HG02763 (cell line): ENCODE data around the gene GPR35.
A peak's percentile ranks its signal among the peaks of the same experiment; 100 is the strongest.

ENCODE experiments used
- ATAC-seq: cut with Tn5 transposase; IDR thresholded peaks from one replicate; pipeline ENCODE4 v1.9.1; 2021; ENCODE audit warnings: mild to moderate bottlenecking, moderate library complexity; ENCODE audit not compliant: unreplicated experiment

Gene GPR35, protein sequence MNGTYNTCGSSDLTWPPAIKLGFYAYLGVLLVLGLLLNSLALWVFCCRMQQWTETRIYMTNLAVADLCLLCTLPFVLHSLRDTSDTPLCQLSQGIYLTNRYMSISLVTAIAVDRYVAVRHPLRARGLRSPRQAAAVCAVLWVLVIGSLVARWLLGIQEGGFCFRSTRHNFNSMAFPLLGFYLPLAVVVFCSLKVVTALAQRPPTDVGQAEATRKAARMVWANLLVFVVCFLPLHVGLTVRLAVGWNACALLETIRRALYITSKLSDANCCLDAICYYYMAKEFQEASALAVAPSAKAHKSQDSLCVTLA

DNA sequence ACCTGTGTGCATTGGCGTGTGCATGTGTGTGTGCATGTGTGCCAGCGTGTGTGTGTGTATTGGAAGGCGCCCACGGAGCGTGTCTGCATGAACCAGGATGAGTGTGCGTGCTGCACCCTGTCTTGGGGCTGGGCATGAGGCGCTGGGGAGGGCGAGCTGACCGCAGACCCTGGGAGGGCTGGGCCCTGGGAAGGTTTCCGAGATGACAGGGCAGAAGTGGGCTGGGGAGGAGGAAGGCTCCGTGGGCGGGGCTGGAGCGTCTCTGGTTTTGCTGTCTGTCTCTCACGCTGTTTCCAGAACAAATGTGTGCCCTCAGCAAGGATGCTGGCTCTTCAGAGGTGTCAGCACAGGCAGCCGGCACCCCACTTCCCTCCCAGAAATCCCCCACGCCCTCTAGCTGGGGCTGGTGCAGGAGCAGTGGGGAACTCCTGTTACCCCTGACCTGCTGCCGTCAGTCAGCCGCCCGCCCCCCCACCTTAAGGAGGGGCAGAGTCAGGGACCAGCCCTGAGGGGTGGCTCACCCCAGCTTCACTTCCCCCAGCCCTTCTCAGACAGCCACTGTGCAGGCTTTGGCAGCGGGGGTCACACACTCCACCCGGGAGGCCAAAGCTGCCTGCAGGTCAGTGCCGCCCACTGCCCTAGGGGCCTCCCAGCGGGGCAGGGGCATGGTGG, at the start of gene GPR35:
TSS of gene GPR35 (plus strand) at position 531 of the 672 bp plus-strand sequence. CDS start 4,473 bp downstream, outside the sequence.
- ATAC-seq, result no peak

DNA sequence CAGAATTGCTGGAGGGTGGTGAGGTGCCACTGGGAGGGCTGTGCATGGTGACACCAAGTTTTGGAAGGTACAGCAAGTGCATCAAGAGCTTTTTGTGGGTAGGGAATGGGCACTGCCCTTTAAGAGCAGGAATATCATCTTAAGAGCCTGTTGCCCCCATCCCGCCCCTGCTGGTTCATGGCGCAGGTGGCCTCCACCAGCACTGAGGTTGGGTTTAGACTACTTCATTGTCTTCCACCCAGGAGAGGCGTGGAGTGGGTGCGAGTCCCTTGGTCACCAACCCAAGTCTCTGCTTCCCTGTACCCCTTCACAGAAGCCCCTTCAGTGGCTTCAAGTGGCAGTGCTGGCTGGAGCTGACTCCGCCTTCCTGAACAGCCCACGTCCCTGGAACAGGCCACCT, 49.2 kb upstream of the GPR35 start:
- no peak for ATAC-seq

DNA sequence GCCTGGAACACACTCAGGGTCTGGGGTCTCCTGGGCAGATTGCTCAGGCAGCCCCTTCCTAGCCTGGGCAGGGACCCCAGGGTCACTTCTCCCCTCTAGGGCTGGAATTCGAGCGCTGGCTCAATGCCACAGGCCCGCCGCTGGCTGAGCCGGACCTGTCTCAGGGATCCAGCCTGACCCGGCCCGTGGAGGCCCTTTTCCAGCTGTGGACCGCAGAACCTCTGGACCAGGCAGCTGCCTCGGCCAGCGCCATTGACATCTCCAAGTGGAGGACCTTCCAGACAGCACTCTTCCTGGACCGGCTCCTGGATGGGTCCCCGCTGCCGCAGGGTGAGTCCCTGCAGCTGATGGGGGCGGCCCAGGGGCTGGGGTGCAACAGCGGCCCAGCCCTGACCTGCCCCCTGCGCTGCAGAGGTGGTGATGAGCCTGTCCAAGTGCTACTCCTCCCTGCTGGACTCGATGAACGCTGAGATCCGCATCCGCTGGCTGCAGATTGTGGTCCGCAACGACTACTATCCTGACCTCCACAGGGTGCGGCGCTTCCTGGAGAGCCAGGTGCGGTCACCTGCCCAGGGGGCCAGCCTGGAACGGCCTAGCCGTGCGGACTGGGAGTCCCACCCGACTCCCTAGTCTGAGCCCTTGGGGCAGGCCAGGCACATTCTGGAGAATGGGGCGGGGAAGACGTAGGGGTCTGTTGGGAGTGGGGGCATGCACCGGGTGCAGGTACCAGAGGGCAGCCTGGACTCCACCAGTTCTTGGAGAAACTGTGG, 48.7 kb upstream of the GPR35 start:
- ATAC-seq, result no peak

DNA sequence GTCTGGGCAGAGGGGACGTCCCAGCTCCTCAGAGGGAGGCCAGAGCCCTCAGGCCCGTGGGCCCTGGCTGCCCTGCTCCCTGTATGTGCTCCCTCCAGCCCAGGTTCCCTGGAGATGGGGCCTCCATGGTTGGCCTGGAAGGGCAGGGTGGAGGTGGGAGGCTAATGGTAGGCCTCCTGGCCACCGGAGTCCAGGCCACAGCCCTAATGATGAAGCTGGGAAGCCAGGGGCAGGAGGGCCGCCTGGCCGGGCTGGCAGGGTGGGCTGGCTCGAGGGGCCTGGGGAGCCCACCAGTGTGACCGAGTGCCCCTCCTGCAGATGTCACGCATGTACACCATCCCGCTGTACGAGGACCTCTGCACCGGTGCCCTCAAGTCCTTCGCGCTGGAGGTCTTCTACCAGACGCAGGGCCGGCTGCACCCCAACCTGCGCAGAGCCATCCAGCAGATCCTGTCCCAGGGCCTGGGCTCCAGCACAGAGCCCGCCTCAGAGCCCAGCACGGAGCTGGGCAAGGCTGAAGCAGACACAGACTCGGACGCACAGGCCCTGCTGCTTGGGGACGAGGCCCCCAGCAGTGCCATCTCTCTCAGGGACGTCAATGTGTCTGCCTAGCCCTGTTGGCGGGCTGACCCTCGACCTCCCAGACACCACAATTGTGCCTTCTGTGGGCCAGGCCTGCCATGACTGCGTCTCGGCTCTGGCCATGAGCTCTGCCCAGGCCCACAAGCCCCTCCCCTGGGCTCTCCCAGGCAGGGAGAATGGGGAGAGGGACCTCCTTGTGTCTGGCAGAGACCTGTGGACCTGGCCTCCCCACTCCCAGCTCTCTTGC, 47.8 kb upstream of the GPR35 start:
- ATAC-seq, result no peak

DNA sequence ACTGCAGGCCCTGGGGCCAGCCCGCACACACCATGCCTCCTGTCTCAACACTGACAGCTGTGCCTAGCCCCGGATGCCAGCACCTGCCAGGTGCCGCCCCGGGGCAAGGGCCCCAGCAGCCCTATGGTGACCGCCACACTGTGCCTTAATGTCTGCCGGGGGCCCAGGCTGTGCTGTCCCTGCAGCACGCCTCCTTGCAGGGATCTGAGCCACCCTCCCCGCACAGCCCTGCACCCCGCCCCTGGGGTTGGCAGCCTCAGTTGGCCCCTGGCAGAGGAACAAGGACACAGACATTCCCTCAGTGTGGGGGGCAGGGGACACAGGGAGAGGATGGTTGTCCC, 47.2 kb upstream of the GPR35 start:
- no peak for ATAC-seq

DNA sequence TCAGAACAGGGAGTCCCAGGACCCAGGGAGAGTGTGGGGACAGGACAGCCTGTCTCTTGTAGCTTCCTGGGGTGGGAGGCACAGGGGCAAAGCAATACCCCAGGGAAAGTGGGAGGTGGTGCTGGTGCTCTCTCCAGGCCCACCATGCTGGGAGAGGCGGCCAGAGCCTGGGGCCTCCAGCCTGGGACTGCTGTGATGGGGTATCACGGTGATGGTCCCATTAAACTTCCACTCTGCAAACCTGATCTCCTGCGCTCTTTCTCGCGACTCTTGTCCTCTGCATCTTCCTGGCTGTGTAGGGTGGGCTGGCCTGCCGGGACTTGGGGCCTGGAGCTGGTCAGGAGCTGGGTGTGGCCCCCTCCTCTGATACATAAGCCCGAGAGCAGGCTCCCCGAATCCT, 46.8 kb upstream of the GPR35 start:
- ATAC-seq, result no peak

DNA sequence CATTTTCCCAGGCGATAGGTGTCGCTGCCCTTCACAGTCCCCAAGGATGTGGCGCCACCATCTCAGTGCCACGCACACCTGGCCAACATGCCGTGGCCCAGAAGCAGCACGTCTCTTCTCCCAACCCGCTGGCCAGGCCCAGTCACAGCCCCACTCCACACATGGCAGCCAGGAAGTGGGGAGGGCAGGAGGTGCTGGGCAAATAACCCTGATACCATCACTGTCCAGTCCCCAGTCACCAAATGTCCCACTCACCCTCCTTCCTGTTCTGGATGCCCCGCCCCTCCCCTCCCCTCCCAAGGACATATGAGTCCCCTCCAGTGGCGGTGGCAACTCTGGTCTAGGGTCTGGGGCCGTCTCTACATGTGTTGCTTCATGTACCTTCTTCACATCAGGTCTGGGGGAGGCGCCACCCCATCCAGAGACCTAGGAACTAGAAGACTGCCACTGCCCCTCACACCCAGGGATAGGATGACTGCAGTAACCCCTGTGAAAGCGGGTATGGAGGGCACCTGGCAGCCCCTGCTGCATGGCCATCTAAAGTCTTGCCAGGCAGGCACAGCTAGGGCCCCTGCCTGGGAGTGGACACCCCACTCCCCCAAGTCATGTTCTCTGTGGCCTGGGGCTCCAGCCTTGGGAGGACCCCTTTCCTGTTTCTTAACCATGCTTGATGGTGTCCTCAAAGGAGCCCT, 46.1 kb upstream of the GPR35 start:
- no peak for ATAC-seq

DNA sequence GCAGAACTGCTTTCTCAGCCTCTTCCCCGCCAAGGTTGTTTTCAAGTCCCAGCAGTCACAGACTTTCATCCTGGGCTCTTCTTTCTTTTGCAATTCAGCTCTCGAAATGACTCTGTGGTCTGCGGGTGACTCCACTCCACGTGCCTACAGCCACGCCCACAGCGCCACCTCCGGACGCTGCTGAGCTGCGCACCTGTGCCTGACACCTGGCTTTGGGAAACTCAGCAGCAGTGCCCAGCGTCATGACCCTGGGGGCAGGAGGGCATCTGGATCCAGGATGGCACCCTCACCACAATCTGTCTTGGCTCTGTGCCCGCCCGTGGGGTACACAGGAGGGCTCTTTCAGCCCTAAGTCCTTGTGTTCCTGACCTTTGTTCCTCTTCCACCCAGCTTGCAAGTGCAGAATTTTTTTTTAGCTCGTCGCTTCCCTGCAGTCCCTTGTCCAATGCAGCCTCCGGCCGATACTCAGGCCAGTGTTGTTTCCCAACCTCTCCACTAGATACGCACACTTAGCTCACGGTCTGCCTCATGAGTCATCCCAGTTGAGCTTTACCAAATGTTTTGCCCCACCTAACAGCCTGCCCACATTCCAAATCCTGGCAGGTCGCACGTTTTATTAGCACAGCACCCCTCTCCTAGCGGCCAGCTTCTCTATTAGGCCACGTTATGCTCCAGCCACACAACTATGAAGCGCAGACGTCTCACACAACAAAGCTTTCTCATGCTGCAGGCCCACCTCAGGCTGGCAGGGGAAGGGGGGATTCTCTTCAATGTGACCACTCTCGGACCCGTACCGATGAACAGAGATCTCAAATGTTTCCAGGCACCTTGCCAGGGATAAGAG, 45.3 kb upstream of the GPR35 start:
- ATAC-seq, result no peak

DNA sequence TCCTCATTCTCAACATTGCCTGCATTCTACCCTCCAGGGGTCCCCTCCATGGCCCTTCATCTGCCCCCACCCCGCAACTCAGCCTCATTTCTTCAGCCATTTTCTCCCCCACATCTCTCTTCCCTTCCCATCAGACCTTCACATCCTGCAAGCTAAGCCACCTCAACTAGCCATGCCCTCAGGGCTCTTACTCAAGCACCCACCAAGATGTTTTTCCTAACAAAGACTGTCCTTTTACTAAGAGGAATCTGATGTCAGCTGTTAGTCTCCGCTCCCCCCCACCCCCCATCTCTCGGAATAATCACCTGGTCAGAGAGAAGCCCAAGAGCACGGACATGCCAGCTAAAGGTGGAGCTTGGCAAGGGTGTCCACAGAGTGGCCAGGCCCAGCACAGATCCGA, 43.5 kb upstream of the GPR35 start:
- ATAC-seq, result no peak

DNA sequence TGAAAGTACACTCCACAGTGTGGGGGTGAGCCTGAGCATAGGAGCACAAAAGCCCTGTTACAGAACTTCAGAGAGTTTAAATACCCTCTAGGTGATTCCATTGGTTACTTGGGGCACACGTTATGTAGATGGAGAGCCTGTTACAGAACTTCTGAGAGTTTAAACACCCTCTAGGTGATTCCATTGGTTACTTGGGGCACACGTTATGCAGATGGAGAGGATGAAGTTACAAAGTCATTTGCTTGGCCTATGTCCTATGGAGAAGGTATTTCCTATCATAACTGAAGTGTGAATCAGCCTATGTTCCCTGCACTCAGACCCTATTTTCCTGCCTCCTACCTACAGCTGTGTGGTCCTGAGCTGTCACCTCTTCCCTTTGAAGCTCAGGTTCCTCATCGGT, 42.5 kb upstream of the GPR35 start:
- no peak for ATAC-seq

DNA sequence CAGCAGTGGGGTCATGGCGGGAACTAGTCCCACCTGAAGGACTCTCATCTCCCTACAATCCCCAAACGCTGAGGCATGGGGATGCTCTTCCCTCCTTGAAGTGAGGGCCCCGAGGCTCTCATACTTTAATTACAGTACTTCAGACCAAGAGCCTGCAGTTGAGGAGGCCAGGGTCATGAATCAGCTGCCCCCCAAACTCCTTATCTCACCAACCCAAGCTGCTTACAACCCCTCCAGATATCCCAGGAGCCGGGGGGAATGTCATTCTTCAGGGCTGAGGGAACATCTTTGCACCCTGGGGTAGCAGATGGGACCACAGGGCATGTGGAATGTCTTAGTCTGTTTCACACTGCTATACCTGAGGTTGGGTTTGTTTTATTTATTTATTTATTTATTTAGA, 41.5 kb upstream of the GPR35 start:
- ATAC-seq, result no peak

DNA sequence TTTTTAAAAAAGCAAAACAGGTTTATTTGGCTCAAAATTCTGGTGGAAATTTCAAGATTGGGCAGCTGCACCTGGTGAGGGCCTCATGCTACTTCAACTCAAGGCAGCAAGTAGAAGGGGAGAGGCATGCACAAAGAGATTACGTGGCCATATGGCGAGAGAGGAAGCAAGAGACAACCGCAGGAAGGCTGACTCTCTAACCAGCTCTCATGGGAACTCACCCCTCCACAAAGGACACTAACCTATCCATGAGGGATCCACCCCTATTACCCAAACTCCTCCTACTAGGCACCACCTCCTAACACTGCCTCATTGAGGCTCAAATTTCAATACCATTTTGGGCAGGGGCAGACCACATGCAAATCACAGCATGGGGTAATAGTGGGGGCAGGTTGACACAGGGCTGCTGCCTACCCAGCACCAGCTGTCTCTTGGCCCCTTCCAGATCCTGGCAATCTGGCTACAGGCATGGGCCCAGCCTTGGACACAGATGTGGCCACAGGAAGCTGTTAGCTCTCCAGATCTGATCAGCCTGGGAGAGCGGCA, 40.7 kb upstream of the GPR35 start:
- ATAC-seq, result peak; percentile 34

DNA sequence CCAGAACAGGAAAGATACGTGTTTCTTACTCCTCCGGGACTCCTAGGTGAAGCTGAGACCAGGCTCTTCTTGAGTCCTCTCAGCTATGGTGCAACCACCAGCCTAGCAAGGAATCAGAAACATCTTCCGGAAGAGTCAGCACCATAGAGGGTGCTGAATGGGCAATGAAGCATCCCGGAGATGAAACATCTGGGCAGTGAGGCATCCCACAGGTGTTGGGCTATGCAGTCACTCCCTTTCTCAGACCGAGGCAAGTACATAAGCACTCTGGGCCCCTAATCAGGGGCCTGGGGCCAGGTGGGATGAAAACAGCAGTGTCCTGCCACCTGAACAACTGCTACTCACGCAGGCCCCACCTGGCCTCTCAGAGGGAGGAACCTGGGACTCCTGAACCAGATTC, 40.2 kb upstream of the GPR35 start:
- ATAC-seq, result no peak

DNA sequence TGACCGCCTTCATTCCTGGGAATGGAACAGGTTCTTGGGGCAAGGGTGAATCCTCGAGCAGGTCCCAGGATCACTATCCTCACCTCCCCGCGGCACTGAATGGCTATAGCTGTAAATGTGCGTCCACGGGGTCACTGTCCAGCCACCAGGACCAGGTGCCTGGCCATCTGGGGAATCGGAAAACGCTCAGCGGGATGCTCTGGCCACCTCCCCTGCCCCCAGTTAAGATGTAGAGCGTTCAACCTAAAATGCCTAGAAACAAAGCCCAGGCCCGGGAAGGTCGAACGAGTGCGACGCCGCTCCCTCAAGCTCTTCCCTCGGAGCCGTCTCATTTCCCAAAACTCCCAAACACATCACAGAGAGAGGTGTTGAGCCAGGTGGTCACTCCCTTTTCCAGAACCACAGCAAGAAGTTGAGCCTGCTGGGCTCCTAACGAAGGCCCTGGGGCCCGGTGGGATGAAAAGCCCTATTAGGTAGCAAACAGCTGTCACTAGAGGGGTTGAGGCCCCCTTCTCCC, 39.5 kb upstream of the GPR35 start:
- no peak for ATAC-seq

DNA sequence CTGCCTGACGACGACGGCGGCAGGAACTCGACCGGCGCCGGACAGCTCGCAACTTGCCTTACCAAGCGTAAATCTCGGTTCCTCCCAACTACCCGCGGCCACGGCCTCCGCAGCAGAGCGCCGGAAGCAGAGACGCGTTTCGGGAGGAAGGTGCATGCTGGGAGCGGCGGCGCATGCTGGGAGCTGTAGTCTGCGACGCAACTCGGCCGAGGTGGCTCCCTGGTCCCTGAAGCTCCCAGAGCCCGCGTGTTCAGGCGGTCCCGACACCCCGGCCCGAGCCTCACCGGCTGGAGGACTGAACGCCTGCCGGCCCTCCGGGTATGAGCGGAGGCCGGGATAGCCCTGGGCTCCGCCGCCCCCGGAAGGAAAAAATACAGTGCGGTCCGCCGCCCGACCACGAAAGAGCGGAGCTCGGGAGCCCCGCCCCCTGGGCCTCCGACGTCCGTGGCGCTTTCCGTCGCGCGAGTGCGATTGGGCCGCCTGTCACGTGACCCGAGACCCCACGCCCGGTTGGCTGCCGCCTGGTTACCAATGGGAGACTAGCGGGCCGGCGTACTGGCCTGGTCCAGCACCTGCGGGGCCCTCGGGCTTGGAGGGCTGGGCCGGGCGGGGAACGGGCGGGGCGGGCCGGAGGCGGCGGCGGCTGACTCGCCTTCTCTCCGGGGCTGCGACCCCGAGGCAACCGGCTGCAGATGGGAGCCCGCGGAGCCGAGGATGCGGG, 38.9 kb upstream of the GPR35 start, which contains the start of gene CAPN10:
TSS of gene CAPN10 (plus strand) at position 537 of the 721 bp plus-strand sequence. CDS start at position 715, 178 bp downstream.
- ATAC-seq, result peak; percentile 66

DNA sequence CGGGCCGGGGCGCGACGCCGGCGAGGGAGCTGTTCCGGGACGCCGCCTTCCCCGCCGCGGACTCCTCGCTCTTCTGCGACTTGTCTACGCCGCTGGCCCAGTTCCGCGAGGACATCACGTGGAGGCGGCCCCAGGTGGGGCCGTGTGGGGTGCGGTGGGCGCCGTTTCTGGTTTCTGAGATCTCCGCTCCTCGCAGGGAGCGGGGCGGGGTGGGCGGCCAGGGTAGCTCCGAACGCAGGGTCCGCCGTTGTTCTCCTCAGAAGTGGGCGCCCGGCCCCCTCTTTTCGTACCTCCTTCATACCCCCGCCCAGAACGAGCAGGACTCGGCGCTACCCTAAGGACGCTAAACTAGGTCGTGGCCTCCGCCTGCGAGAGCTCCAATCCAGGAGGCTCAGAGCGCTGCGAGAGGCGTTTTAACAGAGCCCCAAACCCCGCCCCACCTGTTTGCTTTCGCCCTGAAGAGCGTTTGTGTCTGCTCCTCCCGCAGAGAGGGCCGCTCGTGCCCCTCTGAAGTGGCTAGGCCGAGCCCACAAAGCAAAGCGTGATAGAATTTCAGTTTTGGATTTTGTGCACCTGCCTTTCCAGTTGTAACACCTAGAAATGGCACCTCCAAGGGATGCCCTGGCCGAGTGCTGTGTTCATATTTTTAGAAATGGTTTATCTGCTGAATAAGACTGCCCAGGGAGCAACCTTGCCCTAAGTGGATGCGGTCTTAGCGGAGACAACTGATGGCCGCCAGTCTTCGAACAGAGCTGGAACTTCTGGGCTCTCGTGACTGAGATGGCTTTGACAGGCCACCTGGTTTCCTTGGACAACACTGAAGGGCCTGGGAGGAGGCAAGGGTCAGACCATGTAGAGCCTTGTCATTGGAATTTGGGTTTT, 38.1 kb upstream of the GPR35 start:
- no peak for ATAC-seq

DNA sequence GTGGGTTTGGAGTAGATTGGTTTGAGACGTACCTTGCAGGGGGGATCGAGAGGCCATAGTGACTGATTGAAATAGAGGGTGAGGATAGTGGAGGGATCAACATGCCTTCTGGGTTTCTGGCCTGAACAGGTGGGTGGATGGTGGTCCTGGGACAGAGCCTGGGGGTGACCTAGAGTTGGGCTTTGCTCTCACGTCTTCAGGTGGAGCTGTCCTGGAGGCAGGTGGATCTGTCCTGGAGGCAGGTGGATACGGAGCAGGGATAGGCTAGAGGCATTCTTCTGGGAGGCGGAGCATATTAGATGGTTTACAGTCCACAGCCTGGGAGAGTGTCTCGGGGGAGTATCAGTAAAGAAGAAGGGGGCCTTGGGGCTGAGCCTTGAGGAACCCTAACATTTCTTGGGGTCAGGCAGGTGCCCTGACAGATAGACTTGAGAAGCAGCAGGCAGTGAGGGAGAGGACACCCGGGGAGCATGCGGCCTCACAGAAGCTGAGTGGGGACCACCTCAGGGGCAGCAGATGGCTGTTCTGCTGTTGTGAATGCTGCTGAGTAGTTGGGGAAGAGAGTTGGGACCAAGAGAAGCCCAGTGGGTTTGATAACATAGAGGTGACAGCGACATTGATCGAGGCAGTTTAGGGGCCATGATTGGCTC, 37.1 kb upstream of the GPR35 start:
- ATAC-seq, result no peak
